Mesendoderm (in vitro differentiated cells): ENCODE data around the gene RYR3.

Experiments used
- DNase-seq: peaks from one replicate; pipeline ENCODE4 v3.0.0; 2013
- H2AK5ac ChIP-seq: 2 replicates; pipeline ENCODE4 v1.6.1; 2013; ENCODE audit warnings: low read length, inconsistent platforms
- H2BK120ac ChIP-seq: 2 replicates; pipeline ENCODE4 v1.6.1; 2013; ENCODE audit warnings: low read depth, mild to moderate bottlenecking, low read length, moderate library complexity, mixed read lengths
- H2BK15ac ChIP-seq: replicated peaks from 2 replicates; pipeline ENCODE4 v1.6.1; 2013; ENCODE audit warnings: low read depth, mild to moderate bottlenecking, moderate library complexity
- H2BK5ac ChIP-seq: 2 replicates; pipeline ENCODE4 v1.6.1; 2013; ENCODE audit warnings: low read length, inconsistent platforms
- H3K18ac ChIP-seq: 2 replicates; pipeline ENCODE4 v1.6.1; 2013; ENCODE audit warnings: mild to moderate bottlenecking, low read length, mixed read lengths
- H3K23ac ChIP-seq: one replicate; pipeline ENCODE4 v1.6.1; 2013; ENCODE audit warnings: low read length
- H3K27ac ChIP-seq: 2 replicates; pipeline ENCODE4 v1.5.1; 2013; ENCODE audit warnings: low read depth, mild to moderate bottlenecking, inconsistent platforms, low read length, moderate library complexity
- H3K27me3 ChIP-seq: 2 replicates; pipeline ENCODE4 v1.6.1; 2013; ENCODE audit warnings: low read length, control low read depth, mild to moderate bottlenecking, inconsistent platforms; ENCODE audit not compliant: insufficient read depth, poor library complexity
- H3K36me3 ChIP-seq: 2 replicates; pipeline ENCODE4 v1.6.1; 2013; ENCODE audit warnings: low read length, inconsistent platforms; ENCODE audit not compliant: control insufficient read depth, insufficient read depth
- H3K4ac ChIP-seq: one replicate; pipeline ENCODE4 v1.6.1; 2013; ENCODE audit warnings: low read depth, mild to moderate bottlenecking, low read length, moderate library complexity
- H3K4me1 ChIP-seq: 2 replicates; pipeline ENCODE4 v1.6.1; 2013; ENCODE audit warnings: low read depth, low read length, inconsistent platforms; ENCODE audit not compliant: control insufficient read depth
- H3K4me2 ChIP-seq: 2 replicates; pipeline ENCODE4 v1.6.1; 2013; ENCODE audit warnings: low read length
- H3K4me3 ChIP-seq: 2 replicates; pipeline ENCODE4 v1.5.1; 2013; ENCODE audit warnings: mild to moderate bottlenecking, low read length
- H3K56ac ChIP-seq: one replicate; pipeline ENCODE4 v1.6.1; 2013; ENCODE audit warnings: low read length
- H3K79me1 ChIP-seq: 2 replicates; pipeline ENCODE4 v1.6.1; 2013; ENCODE audit warnings: low read length, inconsistent platforms
- H3K79me2 ChIP-seq: 2 replicates; pipeline ENCODE4 v1.6.1; 2013; ENCODE audit warnings: mild to moderate bottlenecking, low read length; ENCODE audit not compliant: control insufficient read depth, insufficient read depth
- H3K9ac ChIP-seq: 2 replicates; pipeline ENCODE4 v1.6.1; 2013; ENCODE audit warnings: low read length, inconsistent platforms
- H4K5ac ChIP-seq: one replicate; pipeline ENCODE4 v1.6.1; 2013; ENCODE audit warnings: low read length
- H4K8ac ChIP-seq: one replicate; pipeline ENCODE4 v1.6.1; 2013; ENCODE audit warnings: low read depth, mild to moderate bottlenecking, control low read depth, low read length, moderate library complexity
- WGBS: extraction: QIAGEN DNeasy Blood & Tissue Kit; methylation state at CpG from one replicate; pipeline ENCODE4 v1.1.7; 2013; ENCODE audit warnings: low lambda C conversion rate, missing lambda C conversion rate; ENCODE audit not compliant: insufficient coverage; ENCODE audit errors: extremely low coverage; 5-methylcytosine and 5-hydroxymethylcytosine counted together

The RYR3 gene

GRCh38 chr15:33846142-33846541, 535.4 kb downstream of the RYR3 start:
- H2AK5ac ChIP-seq, result no peak overlapping the region
- no peak overlapping the region for H3K27ac ChIP-seq
- DNase-seq, result no peak
- H4K5ac ChIP-seq, result no peak overlapping the region
- H3K4me2 ChIP-seq, result no peak overlapping the region
- H2BK5ac ChIP-seq, result no peak overlapping the region
- no peak overlapping the region for H2BK15ac ChIP-seq
- no peaks in the 10 kb centered on the region for H3K79me2 ChIP-seq
- H3K4me3 ChIP-seq, result no peak overlapping the region
- H3K4ac ChIP-seq, result no peak overlapping the region
- H3K4me1 ChIP-seq, result no peaks in the 10 kb centered on the region
- no peak overlapping the region for H3K56ac ChIP-seq
- no peak overlapping the region for H4K8ac ChIP-seq
- no peak overlapping the region for H3K18ac ChIP-seq
- no peaks in the 10 kb centered on the region for H3K27me3 ChIP-seq
- no peak overlapping the region for H3K23ac ChIP-seq
- no peaks in the 10 kb centered on the region for H3K79me1 ChIP-seq
- H2BK120ac ChIP-seq, result no peak overlapping the region
- WGBS, result no CpG with 5 or more reads among the region's 2 CpGs
- H3K9ac ChIP-seq, result no peak overlapping the region
- H3K36me3 ChIP-seq, result no peaks in the 10 kb centered on the region

DNA sequence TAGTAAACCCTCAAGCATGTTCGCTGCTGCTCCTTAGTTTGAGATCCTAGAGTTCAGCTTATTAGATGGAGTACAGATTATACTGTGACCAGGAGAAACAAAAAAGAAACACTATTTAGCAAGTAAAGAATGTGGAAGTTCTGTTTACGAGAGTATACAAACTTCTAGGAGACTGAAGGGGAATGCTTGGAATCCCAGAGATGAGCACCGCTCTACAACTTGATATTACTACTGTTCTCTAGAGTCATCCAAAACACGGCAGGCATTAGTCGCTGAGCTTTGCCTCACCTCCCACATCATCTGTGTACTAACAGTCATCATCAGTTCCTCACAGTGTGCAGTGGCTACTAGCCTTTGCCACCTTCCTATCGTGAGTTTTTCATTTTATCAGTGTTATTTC, 536.1 kb downstream of the RYR3 start:
- Histone ChIP-seq H3K23ac (no peak overlapping the region), H2AK5ac (no peak overlapping the region), H3K4me2 (no peak overlapping the region), H4K5ac (no peak overlapping the region), H4K8ac (no peak overlapping the region), H3K4me3 (no peak overlapping the region), H3K4me1 (no peaks in the 10 kb centered on the region), H3K4ac (no peak overlapping the region), H2BK5ac (no peak overlapping the region), H3K79me1 (no peaks in the 10 kb centered on the region), H3K27ac (no peak overlapping the region), H3K9ac (no peak overlapping the region), H2BK15ac (no peak overlapping the region), H3K79me2 (no peaks in the 10 kb centered on the region), H3K18ac (no peak overlapping the region), H3K56ac (no peak overlapping the region), H3K36me3 (no peaks in the 10 kb centered on the region), H3K27me3 (no peaks in the 10 kb centered on the region), H2BK120ac (no peak overlapping the region)
- WGBS, result no CpG with 5 or more reads among the region's 6 CpGs
- peak; percentile 16 for DNase-seq

DNA sequence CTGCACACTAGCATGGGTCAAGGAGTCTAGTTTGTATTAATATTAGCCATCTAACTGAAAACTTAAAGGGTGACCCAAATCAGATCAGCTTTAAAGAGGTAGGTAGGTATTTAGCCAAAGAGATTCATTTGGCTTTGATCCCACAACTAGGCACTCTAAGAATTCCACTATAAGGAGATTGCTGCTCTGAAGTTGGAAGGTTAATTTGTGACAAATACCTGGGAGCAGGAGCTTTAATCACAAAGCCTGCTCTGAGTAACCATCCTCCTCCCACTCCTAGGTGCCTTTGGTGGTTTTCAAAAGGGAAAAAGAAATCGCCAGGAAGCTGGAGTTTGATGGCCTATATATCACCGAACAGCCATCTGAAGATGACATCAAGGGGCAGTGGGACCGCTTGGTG, 537.2 kb downstream of the RYR3 start:
- Histone ChIP-seq H3K18ac (no peak overlapping the region), H3K9ac (no peak overlapping the region), H3K4me3 (no peak overlapping the region), H2BK5ac (no peak overlapping the region), H3K23ac (no peak overlapping the region), H3K79me2 (no peaks in the 10 kb centered on the region), H2BK120ac (no peak overlapping the region), H3K36me3 (no peaks in the 10 kb centered on the region), H4K8ac (no peak overlapping the region), H3K27me3 (no peaks in the 10 kb centered on the region), H3K27ac (no peak overlapping the region), H3K4me1 (peaks cover 4% of the 10 kb centered on the region), H2AK5ac (no peak overlapping the region), H3K56ac (no peak overlapping the region), H2BK15ac (no peak overlapping the region), H3K4ac (no peak overlapping the region), H4K5ac (no peak overlapping the region), H3K79me1 (no peaks in the 10 kb centered on the region), H3K4me2 (no peak overlapping the region)
- no CpG with 5 or more reads among the region's 3 CpGs for WGBS
- no peak for DNase-seq

- Histone ChIP-seq H3K4ac (no peak overlapping the region), H3K18ac (no peak overlapping the region), H3K36me3 (no peaks in the 10 kb centered on the region), H3K23ac (no peak overlapping the region), H3K9ac (no peak overlapping the region), H2BK120ac (no peak overlapping the region), H3K27ac (no peak overlapping the region), H2BK5ac (no peak overlapping the region), H3K79me1 (no peaks in the 10 kb centered on the region), H4K5ac (no peak overlapping the region), H2BK15ac (no peak overlapping the region), H2AK5ac (no peak overlapping the region), H3K79me2 (no peaks in the 10 kb centered on the region), H3K27me3 (no peaks in the 10 kb centered on the region), H3K4me3 (no peak overlapping the region), H3K4me1 (peaks cover 4% of the 10 kb centered on the region), H3K56ac (no peak overlapping the region), H4K8ac (no peak overlapping the region), H3K4me2 (no peak overlapping the region)
- WGBS, result no CpG with 5 or more reads among the region's 1 CpG
- DNase-seq, result no peak
Measured at GRCh38 chr15:33851079-33851478, 540.3 kb downstream of the RYR3 start.

- Histone ChIP-seq H2BK15ac (no peak overlapping the region), H3K56ac (no peak overlapping the region), H3K27ac (no peak overlapping the region)
Measured at GRCh38 chr15:33852094-33852493, 541.3 kb downstream of the RYR3 start.

GRCh38 chr15:33852570-33852969, 541.8 kb downstream of the RYR3 start:
- Histone ChIP-seq H3K18ac (no peak overlapping the region), H4K8ac (no peak overlapping the region), H3K27ac (no peak overlapping the region), H3K4me3 (no peak overlapping the region), H3K56ac (no peak overlapping the region), H3K23ac (no peak overlapping the region), H3K4me2 (no peak overlapping the region), H3K4me1 (peaks cover 4% of the 10 kb centered on the region), H4K5ac (no peak overlapping the region), H3K79me1 (no peaks in the 10 kb centered on the region), H2BK120ac (no peak overlapping the region), H2BK15ac (no peak overlapping the region), H3K79me2 (no peaks in the 10 kb centered on the region), H2AK5ac (no peak overlapping the region), H3K27me3 (no peaks in the 10 kb centered on the region), H3K36me3 (no peaks in the 10 kb centered on the region), H3K4ac (no peak overlapping the region), H3K9ac (no peak overlapping the region), H2BK5ac (no peak overlapping the region)
- WGBS, result no CpG with 5 or more reads among the region's 2 CpGs
- DNase-seq, result peak; percentile 73

More at GRCh38 chr15:33852094-33852493, 541.3 kb downstream of the RYR3 start:
- Histone ChIP-seq H3K4me3 (no peak overlapping the region), H3K36me3 (no peaks in the 10 kb centered on the region), H4K5ac (no peak overlapping the region), H3K27me3 (no peaks in the 10 kb centered on the region), H2AK5ac (no peak overlapping the region), H3K79me1 (no peaks in the 10 kb centered on the region), H3K4me1 (peaks cover 4% of the 10 kb centered on the region), H3K79me2 (no peaks in the 10 kb centered on the region), H3K4me2 (no peak overlapping the region), H3K23ac (no peak overlapping the region), H2BK5ac (no peak overlapping the region), H3K9ac (no peak overlapping the region), H2BK120ac (no peak overlapping the region), H3K18ac (no peak overlapping the region), H3K4ac (no peak overlapping the region), H4K8ac (no peak overlapping the region)
- WGBS, result no CpG with 5 or more reads among the region's 1 CpG
- DNase-seq, result no peak
